HG03196 (cell line): ENCODE results near the gene NRCAM.
"Not testable (repeated sequence)": the region's sequence is repeated elsewhere in the genome, so short reads cannot be mapped to it uniquely, and the experiment has no call there.

Experiments
- ATAC-seq: cut with Tn5 transposase; IDR thresholded peaks from one replicate; pipeline ENCODE4 v1.9.1; 2021; ENCODE audit not compliant: unreplicated experiment

NRCAM gene

GRCh38 chr7:108285003-108285368 lies 171.2 kb downstream of the NRCAM start:
- ATAC-seq = no peak

GRCh38 chr7:108284349-108285002 lies 171.8 kb downstream of the NRCAM start:
- ATAC-seq = peak; percentile 65

GRCh38 chr7:108283252-108283651 lies 173.0 kb downstream of the NRCAM start:
- ATAC-seq = no peak

DNA sequence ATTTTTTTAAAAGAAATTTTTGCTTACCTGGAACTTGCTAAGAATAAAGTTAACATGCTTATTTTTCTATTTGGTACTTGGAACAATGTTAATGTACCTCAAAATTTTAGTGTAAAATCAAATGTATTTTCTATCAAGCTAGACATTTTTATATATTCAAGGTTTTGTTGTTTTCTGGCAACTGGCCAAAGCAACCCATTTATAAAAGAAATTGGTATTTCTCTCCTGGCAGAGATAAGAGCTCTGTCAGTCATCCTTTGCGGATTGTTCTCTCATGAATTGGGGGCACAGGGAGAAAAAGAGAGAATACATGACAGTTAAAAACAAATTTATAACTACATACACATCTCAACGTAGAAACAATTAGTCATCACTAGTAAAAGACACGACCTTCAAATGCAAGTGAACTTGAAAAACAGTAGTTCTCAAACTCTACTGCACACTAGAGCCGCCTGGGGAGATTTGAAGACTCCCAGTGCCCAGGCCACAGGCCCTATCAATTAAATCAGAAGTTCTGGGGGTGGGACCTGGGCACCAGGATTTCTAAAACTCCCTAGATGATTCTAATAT lies 173.7 kb downstream of the NRCAM start:
- ATAC-seq = no peak

GRCh38 chr7:108280136-108280535 lies 176.1 kb downstream of the NRCAM start:
- no peak for ATAC-seq

DNA sequence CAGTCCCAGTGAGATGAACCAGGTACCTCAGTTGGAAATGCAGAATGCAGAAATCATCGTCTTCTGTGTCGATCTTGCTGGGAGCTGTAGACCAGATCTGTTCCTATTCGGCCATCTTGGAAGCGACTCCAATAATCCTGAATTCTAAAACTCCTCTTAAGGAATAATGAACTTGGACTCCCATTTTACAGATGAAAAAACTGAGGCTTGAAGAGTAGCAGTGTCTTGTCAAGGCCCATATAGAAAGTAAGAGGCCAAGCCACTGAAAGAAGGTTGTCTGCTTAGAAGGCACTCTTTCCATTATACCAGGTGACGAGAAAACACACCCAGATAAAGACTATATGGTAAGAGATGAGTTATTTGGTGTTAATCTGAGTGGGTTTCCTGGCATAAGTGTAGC lies 177.5 kb downstream of the NRCAM start:
- no peak for ATAC-seq

DNA sequence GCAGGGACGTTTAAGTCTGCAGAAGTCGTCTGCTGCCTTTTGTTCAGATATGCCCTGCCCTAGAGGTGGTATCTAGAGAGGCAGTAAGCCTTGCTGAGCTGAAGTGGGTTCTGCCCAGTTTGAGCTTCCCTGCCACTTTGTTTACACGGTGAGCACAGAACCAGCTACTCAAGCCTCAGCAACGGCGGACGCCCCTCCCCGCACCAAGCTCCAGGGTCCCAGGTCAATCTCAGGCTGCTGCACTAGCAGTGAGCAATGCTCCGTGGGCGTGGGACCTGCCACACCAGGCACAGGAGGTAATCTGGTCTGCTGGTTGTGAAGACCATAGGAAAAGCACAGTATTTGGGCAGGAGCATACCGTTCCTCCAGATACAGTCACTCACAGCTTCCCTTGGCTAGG lies 178.0 kb downstream of the NRCAM start:
- ATAC-seq = no peak

DNA sequence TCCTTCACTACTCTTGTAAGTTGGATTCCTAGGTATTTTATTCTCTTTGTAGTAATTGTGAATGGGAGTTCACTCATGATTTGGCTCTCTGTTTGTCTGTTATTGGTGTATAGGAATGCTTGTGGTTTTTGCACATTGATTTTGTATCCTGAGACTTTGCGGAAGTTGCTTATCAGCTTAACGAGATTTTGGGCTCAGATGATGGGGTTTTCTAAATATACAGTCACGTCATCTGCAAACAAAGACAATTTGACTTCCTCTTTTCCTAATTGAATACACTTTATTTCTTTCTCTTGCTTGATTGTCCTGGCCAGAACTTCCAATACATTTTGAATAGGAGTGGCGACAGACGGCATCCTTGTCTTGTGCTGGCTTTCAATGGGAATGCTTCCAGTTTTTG lies 181.8 kb downstream of the NRCAM start:
- ATAC-seq = not testable (repeated sequence)

DNA sequence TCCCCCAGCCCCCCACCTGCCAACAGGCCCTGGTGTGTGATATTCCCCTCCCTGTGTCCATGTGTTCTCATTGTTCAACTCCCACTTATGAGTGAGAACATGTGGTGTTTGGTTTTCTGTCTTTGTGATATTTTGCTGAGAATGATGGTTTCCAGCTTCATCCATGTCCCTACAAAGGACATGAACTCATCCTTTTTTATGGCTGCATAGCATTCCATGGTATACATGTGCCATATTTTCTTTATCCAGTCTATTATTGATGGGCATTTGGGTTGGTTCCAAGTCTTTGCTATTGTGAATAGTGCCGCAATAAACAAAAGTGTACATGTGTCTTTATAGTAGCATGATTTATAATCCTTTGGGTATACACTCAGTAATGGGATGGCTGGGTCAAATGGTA lies 183.3 kb downstream of the NRCAM start:
- not testable (repeated sequence) for ATAC-seq

DNA sequence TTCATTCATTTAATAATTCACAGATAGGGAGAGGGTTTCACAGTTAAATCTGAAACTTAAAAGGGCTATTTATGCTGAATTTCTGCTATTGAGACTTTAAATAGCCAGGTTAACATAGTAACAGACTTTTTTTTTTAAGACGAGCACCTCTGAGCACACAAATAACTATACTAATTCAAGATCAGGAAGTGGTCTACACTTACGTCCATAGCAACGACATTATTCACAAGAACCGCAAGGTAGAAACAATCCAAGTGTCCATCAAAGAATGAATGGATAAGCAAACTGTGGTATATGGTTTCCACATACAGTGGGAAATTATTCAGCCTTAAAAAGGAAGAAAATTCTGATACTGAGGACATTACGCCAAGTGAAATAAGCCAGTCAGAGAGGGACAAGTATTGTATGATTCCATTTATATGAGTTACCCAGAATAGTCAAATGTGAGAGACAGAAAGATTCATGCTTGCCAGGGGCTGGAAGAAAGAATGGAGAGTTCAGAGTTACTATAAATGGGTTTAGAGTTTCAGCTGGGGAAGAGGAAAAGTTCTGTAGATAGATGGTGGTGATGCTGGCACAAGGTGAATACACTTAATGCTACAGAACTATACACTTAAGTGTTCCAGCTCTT lies 185.7 kb downstream of the NRCAM start:
- ATAC-seq = no peak

DNA sequence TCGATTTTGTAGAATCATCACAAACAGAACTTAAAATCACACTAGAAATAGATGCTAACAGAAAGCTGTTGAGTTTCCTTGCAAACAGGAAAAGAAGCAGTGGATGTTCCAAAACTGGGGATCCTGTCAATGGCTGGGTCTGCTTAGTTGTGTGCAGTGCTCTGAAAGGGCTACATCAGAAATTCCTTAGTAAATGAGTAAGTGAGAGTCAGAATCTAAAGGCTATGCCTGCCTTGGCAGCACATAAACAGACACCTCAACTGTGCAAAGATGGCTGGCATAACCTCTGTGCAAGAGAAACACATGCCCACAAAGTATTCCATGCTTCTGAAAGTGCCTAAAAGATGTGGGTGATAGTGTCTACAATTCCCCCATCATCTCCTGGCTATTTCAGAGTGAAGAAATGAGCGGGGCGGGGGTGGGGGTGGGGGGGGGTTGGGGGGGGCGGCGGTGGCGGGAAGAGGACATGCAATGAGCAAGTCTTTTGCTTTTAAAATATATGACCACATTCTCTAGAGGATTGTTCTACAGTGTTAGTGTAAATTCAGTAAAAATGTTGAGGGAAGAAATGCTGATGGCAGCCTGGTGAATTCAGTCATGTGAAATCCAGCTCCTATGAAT lies 187.9 kb downstream of the NRCAM start:
- no peak for ATAC-seq

GRCh38 chr7:108267615-108268014 lies 188.6 kb downstream of the NRCAM start:
- ATAC-seq = no peak

- ATAC-seq = no peak
Observed at GRCh38 chr7:108266491-108266890, 189.7 kb downstream of the NRCAM start.

DNA sequence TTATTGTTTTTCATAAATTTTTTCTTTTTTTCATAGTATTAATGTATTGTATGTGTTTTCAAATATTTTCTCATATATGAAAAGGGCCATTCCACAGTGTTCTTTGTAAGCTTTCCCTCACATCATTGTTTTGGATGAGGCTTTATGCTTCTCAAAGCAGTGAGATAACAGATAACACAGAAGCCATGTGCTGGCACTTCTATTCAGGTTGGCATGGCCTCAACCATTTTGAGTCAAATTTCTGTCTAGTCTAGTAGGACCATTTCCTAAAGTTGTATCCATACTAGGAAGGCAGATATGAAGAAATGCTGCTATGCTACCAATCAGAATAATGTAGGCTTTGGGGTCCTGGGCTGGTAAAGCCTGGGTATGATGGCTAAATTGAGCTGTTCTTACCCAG lies 190.2 kb downstream of the NRCAM start:
- no peak for ATAC-seq

DNA sequence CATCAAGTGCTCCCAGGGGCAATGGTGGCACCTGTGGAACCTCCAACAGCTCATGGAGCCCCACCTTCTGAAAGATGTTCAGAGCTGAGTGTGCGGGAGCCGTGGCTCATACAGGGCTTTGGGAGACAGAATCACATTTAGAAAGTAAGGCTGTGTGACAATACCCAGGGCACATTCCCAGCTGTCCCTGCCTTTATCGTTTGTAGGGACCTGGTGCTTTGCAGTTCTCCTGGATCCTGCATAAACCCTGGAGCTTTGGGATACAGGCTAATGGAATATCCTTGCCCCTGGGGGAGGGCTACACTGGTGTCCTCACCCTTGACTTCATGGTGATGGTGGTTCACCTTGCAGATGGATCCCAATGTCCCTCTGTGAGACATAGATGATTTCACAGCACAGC lies 191.2 kb downstream of the NRCAM start:
- no peak for ATAC-seq

GRCh38 chr7:108263425-108263824 lies 192.8 kb downstream of the NRCAM start:
- ATAC-seq = no peak

GRCh38 chr7:108261560-108262255 lies 194.5 kb downstream of the NRCAM start:
- ATAC-seq = no peak

DNA sequence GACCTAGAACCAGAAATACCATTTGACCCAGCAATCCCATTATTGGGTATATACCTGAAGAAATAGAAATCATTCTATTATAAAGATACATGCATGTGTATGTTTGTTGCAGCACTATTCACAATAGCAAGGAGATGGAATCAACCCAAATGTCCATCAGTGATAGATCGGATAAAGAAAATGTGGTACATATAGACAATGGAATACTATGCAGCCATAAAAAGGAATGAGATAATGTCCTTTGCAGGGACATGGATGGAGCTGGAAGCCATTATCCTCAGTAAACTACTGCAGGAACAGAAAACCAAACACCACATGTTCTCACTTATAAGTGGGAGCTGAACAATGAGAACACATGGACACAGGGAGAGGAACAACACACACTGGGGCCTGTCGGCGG lies 196.8 kb downstream of the NRCAM start:
- not testable (repeated sequence) for ATAC-seq

GRCh38 chr7:108257954-108258353 lies 198.3 kb downstream of the NRCAM start:
- ATAC-seq = no peak

- no peak for ATAC-seq
Observed at GRCh38 chr7:108254259-108254658, 202.0 kb downstream of the NRCAM start.

DNA sequence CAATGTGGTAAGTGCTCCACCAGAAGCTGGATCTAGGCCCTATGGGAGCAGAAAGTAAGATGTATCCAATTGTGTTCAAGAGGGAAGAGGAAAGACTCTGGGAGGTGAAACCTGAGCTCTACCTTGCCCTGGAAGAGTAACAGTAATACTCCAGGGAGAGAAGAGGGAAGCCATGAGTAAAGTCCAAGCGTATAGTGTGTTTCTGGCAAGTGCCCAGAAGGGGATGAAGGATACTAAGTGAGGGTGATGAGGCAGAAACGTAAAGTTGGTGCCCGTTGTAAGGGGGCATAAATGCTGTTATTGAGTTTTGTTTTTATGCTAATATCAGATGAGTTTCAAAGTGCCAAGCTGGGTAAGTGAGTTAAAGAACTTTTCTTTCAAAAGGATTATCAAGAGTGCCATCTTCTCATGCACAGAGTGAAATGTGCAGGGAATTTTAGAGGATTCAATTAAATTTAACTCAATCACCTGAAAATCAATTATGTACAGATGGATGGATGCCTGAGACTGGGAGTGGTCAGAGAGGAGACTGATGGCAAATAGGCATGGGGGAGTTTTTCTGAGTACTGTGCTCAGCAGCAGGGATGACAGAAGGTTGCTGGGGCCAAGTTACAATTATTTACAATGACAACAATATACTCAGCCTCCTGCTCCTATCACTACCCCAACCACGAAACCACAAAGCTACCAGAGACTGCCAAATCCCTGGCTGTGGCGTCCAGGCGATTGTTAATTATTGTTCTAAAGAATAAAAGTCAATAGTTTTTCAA lies 202.8 kb downstream of the NRCAM start:
- no peak for ATAC-seq
